HG03460 (cell line): ENCODE results near the gene PAXX.

ENCODE experiments used
- ATAC-seq: cut with Tn5 transposase; IDR thresholded peaks from one replicate; pipeline ENCODE4 v1.9.1; 2021; ENCODE audit not compliant: unreplicated experiment

The PAXX gene, protein sequence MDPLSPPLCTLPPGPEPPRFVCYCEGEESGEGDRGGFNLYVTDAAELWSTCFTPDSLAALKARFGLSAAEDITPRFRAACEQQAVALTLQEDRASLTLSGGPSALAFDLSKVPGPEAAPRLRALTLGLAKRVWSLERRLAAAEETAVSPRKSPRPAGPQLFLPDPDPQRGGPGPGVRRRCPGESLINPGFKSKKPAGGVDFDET

DNA sequence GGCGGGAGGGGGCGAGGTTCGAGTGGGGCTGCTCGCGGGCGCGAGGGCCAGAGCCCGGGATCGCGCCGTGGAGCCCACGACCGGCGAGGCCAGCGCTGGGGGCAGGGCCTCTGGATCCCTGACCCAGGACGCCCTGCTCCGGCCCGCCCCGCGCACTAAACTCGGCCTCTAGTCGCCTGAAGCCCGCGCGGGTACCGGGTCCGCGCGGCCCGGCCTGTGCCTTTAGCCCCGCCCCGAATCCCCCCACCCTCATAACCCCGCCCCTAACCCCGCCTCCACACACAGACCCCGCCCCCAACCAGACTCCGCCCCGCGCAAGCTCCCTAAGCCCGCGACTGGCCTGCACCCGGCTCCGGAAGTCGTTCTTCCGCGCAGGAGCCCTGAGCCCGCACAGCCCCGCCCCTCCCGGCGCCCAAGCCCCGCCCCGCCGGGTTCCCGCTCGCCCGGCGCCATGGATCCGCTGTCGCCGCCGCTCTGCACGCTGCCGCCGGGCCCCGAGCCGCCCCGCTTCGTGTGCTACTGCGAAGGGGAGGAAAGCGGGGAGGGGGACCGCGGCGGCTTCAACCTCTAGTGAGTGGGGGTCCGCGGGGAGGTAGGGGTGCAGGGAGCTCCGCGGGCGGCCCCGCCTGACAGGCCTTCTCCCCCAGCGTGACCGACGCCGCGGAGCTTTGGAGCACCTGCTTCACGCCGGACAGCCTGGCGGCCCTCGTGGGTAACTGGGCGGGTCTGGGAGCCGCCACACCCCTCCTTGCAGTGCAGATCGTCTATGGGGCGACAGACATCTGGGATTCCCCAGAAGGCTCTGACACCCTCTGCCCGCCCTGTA lies at the start of gene PAXX:
Gene PAXX (plus strand): TSS at position 430 of the 826 bp plus-strand sequence. CDS start 22 bp downstream, at position 452.
- peak; percentile 77 for ATAC-seq

DNA sequence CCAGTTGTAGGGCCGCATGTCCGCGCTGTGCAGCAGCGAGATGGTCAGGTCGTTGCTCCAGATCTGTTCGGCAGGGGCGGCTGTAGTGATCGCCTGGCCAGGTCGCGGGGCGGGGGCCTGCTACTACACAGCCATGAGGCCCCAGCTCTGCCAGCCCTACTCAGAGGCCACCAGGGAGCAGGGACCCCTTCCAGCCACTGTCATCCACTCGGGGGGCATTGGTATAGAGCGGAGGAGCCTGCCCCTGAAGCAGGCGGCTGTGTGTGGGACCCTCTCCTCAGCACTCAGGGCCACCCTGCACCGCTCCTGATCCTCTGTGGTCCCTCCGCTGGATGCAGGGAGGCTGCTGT lies 49.4 kb upstream of the PAXX start:
- no peak for ATAC-seq

DNA sequence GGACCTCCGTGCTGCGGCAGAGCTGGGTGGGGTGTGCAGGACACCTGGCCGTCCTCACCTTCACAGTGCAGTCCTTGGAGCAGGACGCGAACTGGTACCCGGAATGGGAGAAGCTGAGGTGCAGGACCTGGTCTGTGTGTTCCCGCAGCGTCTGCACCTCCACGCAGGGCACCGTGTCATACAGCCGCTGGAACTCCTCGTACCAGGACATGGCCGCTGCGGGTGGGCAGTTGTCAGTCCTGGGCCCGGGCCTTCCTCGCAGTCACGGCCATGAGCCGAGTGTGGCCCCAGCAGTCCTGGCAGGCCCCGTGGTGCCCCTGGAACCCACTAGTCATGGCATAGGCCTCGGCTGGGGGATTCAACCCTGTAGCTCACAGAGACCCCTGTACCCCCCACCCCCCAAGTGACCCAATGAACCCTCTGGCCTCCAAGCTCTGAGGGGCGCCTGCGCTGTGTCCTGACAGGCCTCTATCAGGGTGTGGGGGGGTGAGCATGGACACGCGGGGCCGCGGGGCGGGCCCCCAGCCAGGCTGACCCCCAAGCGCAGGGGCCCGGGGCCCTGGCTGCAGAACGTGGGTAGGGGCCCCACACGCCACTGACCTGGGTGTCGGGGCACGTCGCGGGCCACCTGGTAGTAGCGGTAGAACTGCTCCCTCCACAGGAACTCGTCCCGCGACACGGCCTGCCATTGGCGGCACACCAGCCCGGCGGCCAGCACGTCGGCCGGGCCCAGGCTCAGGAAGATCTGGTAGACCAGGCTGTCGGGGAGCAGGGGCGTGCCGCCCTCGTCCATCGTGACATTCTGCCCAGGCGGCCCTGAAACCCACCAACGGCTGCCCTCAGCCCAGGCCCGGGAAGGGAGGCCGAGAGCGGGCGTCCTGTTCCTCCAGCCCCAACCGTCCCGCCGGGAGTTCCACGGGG lies 48.7 kb upstream of the PAXX start:
- peak; percentile 11 for ATAC-seq

DNA sequence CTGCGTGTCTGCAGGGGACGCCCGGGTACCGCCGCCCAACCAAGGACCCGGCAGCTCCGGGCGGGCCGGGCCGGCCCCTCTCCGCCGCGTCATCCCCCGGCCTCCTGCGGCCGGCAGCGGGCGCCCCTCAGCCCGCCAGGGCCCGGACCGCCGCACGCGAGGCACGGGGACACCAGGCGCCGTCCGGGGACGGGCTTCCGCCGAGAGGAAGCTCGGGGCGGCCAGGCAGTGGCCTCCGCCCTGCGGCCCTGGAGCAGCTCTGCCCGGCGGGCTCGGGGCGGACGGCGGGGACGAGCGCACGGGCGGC lies 48.1 kb upstream of the PAXX start:
- peak; percentile 29 for ATAC-seq

DNA sequence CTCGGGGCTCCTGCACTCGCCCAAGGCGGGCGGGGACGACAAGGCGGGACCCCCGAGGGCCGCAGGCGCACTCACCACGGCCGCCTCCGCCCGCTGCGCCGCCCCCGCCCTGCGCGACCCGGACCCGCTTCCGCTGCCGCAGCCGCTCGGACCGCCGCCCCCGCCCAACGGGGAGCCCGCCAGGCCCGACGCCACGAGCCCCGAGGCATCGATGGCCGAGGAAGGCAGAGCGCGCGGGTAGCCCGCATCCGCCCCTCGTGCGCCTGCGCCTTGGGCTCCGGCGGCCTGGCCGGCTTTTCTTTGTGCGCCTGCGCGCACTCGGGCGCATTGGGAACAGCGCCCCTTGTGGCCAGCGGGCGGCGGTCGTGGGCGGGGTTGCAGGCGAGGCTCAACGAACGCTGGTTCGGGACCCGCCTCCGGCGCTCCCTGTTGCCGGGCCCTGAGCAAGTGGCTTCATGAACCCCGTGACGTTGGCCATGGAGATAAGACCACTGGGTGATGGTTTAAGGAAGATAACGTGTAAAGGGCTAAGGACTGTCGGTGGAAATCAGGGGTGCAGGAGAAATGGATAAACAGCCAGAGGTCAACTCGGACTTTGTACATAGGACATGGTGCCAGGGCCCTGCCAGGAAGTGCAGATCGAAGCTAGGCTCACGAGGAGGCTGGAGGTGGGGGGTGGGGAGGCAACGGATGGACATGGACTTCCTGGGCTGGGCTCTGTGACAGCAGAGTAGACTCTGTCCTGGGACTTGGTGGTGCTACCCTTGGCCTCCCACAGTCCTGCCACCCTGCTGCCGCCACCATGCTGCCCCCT lies 47.5 kb upstream of the PAXX start, which contains the start of the genes C8G and FBXW5:
Gene C8G (plus strand): TSS at position 725 of the 814 bp plus-strand sequence. CDS start 78 bp downstream, at position 803.
Gene FBXW5 (minus strand): TSS at position 220 of the 814 bp plus-strand sequence. CDS start 655 bp downstream, outside the sequence.
- peak; percentile 66 for ATAC-seq

DNA sequence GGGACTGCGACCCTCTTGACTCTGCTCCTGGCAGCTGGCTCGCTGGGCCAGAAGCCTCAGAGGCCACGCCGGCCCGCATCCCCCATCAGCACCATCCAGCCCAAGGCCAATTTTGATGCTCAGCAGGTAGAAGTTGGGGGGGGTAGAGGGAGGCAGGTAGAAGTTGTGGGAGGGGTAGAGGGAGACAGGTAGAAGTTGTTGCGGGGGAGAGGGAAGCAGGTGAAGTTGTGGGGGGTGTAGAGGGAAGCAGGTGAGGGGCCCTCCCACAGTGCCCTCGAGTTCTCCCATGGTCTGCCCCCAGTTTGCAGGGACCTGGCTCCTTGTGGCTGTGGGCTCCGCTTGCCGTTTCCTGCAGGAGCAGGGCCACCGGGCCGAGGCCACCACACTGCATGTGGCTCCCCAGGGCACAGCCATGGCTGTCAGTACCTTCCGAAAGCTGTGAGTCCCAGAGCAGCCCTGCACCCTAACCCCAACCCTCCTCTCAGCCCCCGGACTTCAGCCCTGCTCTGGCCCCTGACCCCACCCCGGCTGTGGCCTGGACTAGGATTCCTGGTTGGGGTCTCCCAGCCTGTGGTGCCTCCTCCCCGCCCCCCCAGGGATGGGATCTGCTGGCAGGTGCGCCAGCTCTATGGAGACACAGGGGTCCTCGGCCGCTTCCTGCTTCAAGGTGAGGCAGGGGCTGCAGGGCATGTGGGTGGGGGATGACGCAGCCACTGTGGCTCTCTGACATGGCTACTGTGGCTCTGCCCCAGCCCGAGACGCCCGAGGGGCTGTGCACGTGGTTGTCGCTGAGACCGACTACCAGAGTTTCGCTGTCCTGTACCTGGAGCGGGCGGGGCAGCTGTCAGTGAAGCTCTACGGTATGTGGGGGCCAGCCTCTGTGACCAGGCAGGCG lies 46.6 kb upstream of the PAXX start:
- no peak for ATAC-seq

DNA sequence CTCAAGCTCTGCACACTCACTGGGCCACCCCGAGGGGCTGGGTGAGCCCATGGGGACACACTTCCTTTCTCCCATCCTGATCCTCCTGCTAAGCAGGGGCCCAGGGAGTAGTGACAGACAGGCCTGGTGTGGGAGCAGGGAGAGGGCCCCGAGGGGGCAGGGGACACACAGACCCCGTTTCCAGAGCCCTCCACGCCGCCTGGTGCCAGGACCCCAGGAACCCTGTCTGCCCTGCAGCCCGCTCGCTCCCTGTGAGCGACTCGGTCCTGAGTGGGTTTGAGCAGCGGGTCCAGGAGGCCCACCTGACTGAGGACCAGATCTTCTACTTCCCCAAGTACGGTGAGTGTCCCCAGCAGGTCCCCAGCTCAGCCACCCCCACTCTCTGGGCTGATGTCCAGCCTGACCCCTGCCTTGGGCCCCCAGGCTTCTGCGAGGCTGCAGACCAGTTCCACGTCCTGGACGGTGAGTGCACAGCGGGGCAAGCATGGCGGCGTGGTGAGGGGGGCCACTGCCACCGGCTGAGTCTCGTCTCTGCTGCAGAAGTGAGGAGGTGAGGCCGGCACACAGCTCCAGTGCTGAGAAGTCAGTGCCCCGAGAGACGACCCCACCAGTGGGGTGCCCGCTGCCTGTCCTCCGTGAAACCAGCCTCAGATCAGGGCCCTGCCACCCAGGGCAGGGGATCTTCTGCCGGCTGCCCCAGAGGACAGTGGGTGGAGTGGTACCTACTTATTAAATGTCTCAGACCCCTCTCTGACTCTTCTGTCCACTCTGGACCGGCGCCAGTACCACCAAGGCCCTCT lies 45.8 kb upstream of the PAXX start:
- ATAC-seq, result no peak

DNA sequence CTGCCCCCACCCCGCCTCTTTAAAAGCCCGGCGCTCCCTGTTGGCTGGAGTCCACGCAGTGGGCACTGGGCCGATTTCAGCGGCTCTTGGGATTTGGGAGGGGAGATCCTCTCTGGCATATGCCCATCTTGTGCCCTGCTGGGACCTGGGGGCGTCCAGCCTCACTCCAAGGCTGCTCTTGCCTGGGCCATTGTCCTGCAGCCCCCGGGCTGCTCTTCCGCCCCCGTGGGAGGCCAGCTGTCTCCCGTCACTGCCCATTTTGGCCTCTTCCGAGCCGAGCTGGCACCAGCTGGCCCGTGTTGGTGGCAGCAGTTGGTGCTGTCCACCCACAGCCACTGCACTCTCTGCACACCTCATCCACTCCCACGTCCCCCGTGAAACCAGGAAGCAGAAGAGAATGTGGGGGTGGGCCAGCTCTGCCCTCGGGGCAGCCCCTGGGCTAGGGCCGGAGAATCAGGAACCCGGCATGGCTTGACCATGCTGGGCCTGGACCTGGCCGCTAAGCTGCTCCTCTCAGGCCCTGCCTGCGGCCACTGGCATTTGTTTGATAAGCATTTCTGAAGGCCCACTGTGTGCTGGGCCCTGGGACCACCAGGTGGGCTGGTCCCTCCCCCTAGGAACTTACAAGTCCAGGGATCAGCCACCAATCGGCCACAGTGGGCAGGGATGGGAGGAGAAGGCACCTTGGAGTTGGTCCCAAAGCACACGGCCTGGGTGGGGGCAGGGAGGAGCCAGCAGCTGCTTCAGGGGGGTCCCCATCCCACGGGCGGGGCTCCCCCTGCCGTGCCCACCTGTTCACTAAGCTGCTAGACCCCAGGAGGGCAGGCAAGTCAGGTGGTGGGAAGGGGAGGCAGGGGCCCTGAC lies 45.0 kb upstream of the PAXX start:
- ATAC-seq, result no peak

DNA sequence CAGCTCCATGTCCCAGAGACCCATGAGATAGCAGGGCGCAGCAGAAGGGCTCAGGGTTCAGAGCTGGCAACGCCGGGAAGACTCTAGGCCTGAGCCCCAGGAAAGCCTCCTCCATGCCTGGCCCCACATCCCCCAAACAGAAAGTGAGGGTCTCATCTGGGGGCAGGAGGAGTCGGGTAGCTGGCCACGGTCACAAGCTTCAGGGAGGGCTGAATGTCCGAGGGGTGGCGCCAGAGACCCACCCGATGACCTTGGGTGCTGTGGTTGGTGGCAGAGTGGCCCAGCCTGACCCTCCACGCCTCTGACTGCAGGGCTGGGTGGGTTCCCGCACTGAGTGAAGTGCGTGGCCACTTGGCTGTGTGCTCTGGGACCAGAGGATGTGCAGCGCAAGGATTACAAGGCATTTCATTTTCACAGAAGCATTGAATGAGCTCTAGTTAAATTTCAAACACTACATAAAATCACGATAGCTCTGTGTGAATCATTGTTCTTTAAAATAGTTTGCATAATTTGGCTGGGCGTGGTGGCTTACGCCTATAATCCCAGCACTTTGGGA lies 44.2 kb upstream of the PAXX start:
- no peak for ATAC-seq

DNA sequence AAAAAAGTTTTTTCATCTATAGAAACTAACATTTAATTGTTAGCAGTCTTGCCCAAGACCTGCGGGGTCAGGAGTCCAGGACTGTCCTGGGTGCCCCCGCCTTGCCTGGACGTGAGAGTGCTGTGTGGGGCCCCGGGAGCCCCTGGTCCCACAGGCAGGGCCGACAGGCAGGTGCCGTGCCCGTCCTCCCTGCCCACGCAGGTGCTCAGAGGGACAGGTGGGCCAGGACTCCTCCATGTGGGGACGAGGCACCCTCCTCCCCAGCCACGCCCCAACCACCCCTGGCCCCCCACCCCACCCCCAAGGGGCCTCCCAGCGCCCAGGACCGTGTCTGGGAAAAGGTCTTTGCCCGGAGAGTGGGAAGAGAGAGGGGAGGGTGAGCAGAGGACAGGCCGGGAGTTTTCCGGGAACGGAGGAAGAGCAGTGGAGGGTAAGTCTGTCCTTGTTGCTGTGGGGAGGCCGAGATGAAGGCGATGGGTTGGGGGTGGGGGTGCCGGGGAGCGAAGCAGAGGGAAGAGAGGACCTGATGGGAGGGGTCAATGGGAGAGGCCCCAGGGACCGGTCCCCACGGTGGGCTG lies 42.9 kb upstream of the PAXX start:
- no peak for ATAC-seq

DNA sequence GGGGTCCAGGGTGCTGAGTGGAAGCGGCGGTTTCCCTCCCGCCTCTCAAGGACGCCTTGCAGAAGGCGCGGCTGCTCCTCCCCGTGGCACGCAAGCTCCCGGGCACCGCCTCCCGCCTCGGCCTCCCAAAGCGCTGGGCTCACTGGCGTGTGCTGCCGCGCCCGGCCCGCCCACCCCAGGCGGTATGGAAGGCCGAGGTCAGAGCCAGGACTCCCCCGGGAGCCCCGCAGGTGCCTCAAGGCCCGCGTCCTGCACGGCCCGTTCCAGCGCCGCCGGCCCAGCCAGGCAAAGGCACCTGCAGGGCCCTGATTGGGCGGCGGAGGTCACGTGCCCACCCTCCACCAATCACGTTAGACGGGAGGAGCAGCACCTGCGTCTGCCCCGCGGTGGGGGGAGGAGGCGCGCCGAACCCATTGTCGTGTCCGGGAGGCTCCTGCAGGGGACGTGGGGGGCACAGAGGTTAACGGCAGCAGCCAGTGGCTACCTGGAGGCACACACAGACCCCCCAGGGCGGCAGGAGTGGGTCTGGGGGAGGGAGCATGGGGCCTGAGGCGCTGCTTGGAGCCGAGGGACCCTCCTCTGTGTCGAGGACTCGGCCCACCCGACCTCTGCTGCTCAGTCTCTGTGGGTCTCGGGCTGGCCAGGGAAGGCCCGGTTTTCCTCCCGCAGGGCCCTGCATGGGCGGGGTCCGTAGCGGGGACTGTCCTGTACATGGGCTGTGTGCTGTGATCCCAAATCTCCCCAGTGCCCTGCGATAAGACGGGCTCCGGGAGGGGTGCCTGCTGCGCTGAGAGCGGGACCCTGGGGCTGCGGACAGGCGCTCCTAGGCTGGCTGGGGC lies 42.2 kb upstream of the PAXX start:
- peak; percentile 80 for ATAC-seq

DNA sequence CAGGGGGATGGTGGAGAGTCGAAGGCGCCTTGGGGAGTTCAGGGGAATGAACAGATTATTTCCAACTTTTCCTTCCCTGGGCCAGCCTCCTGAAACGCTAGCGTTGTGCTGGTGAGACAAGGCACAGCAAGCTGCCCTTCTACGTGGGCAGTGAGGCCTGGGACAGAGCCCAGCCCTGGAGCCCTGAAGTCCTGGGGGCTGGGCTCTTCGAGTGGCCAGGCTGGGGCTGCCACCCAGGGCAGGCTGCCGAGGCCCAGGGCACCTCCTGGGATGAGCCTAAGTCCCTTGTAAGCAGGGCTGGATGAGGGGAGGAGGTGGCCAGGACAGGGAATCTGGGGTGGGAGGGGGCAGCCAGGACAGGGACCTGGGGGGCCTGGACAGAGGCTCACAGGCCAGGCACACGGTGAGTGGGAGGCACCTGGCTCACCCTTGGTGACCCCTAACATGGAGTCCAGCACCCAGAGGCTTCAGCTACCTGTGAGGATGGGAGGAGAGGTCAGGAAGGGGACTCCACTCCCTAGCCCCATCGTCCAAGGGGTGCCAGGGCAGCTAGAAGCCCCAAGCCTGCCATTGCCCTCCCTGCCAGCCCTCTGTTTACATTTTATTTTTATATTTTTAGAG lies 41.5 kb upstream of the PAXX start:
- ATAC-seq, result no peak

DNA sequence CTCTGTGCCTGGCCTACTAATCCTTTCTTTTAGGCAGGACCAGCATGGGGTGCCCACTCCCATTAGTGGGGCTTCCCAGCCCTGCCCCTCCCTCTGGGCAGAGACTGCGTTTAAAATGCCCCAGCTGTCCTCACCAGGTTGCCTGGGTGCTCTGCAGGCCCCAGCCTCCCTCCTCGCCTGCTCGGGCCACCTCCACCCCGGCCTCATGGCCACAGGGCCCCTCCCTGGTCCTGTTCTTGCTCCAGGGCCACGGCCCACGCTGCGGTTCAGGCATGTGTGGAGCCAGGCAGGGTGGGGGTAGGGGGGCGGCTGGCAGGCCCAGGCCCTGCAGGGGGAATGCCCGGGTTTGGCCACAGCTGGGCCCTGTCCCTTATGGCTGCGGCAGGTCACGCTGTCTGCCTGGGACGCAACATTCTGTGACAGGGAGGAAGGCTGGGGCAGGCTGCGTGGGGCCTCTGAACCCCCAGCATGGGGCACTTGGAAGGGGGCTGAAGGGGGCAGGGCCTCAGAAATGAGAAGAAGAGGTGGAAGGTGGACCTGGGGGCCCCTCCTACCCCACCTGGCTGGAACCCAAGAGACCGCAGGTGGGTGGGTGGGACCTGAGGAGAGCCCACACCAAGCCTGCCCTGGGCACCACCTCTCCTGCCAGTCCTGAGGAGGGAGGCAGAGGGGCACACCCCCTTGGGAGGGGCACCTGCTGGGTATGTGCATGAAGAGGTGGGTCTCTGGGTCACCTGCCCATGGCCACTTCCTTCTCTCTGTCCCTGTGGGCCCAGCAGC lies 40.5 kb upstream of the PAXX start, which contains the start of gene LCN12:
Gene LCN12 (plus strand): TSS at position 733 of the 780 bp plus-strand sequence. CDS start 55 bp downstream, outside the sequence.
- no peak for ATAC-seq

DNA sequence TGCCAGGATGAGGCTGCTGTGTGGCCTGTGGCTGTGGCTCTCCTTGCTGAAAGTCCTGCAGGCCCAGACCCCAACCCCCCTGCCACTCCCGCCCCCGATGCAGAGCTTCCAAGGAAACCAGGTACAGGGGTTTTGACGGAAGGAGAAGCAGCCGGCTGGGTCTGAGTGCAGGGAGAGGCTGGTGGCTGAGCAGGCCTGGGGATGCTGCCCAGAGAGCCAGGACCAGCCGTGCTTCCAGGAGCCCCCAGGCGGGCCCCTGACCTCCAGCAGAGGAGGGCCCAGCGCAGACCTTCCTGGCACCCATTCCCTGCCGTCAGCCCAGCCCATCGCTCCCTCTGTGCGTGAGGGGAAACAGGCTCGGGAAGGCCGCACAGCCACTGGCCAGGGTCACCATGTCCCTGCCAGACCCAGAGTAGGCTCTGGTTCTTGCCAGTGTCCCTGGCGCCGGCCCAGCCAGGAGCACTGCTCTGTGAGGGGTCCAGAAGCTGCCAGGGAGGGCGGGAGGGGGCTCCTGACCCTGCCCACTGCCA lies 39.8 kb upstream of the PAXX start:
- no peak for ATAC-seq
